GM19238 (cell line): ENCODE results near the gene VWC2L.

ENCODE experiments used
- DNase-seq: peaks from one replicate; pipeline ENCODE4 v3.0.0; 2011; ENCODE audit warnings: low spot score; ENCODE audit not compliant: insufficient read length

VWC2L gene

GRCh38 chr2:214410918-214411554 lies at the start of gene VWC2L:
Gene VWC2L (plus strand): TSS chr2:214411054. CDS start chr2:214414194, 3,140 bp downstream.
- no peak for DNase-seq

GRCh38 chr2:214361116-214361515 lies 49.7 kb upstream of the VWC2L start:
- DNase-seq, result no peak

GRCh38 chr2:214365549-214365948 lies 45.3 kb upstream of the VWC2L start:
- DNase-seq, result no peak

- no peak for DNase-seq
Measured at GRCh38 chr2:214367171-214367570, 43.7 kb upstream of the VWC2L start.

GRCh38 chr2:214376618-214377285 lies 34.1 kb upstream of the VWC2L start:
- DNase-seq, result no peak

GRCh38 chr2:214377286-214377624 lies 33.6 kb upstream of the VWC2L start:
- no peak for DNase-seq

- DNase-seq, result no peak
Measured at GRCh38 chr2:214378455-214379103, 32.3 kb upstream of the VWC2L start.

- no peak for DNase-seq
Measured at GRCh38 chr2:214379227-214379626, 31.6 kb upstream of the VWC2L start.

- DNase-seq, result no peak
Measured at GRCh38 chr2:214380681-214381080, 30.2 kb upstream of the VWC2L start.

- no peak for DNase-seq
Measured at GRCh38 chr2:214382229-214382628, 28.6 kb upstream of the VWC2L start.

- no peak for DNase-seq
Measured at GRCh38 chr2:214386720-214387119, 24.1 kb upstream of the VWC2L start.

- DNase-seq, result no peak
Measured at GRCh38 chr2:214389334-214389733, 21.5 kb upstream of the VWC2L start.

- no peak for DNase-seq
Measured at GRCh38 chr2:214393796-214394195, 17.1 kb upstream of the VWC2L start.

- no peak for DNase-seq
Measured at GRCh38 chr2:214395040-214395439, 15.8 kb upstream of the VWC2L start.

- DNase-seq, result no peak
Measured at GRCh38 chr2:214401580-214401979, 9.3 kb upstream of the VWC2L start.

GRCh38 chr2:214410128-214410775 lies 602 bp upstream of the VWC2L start:
- no peak for DNase-seq

- no peak for DNase-seq
Measured at GRCh38 chr2:214412679-214413078, 1.8 kb downstream of the VWC2L start.

GRCh38 chr2:214436470-214436869 lies 25.6 kb downstream of the VWC2L start:
- no peak for DNase-seq

GRCh38 chr2:214450118-214450894 lies 39.5 kb downstream of the VWC2L start:
- no peak for DNase-seq

- DNase-seq, result no peak
Measured at GRCh38 chr2:214451516-214452275, 40.8 kb downstream of the VWC2L start.
